ENCODE data around the gene TOP3B.

The TOP3B gene

GRCh38 chr22:21951931-21952465 is 30.6 kb downstream of the TOP3B start:
- peak; percentile 48 for DNase-seq (ENCODE audit: low read depth, low spot score)
- in situ Hi-C loops (cut with HindIII; ENCODE audit: low sequenced_read_pairs) = no loop called here
- TF ChIP-seq, protein P1, sequence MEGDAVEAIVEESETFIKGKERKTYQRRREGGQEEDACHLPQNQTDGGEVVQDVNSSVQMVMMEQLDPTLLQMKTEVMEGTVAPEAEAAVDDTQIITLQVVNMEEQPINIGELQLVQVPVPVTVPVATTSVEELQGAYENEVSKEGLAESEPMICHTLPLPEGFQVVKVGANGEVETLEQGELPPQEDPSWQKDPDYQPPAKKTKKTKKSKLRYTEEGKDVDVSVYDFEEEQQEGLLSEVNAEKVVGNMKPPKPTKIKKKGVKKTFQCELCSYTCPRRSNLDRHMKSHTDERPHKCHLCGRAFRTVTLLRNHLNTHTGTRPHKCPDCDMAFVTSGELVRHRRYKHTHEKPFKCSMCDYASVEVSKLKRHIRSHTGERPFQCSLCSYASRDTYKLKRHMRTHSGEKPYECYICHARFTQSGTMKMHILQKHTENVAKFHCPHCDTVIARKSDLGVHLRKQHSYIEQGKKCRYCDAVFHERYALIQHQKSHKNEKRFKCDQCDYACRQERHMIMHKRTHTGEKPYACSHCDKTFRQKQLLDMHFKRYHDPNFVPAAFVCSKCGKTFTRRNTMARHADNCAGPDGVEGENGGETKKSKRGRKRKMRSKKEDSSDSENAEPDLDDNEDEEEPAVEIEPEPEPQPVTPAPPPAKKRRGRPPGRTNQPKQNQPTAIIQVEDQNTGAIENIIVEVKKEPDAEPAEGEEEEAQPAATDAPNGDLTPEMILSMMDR (IDR thresholded peaks at IDR 0.05; ENCODE audit: low read depth, low read length) = no peak
- peak overlapping the region; percentile 75 for H3K4me3 ChIP-seq (ENCODE audit: low read depth, low read length)

DNA sequence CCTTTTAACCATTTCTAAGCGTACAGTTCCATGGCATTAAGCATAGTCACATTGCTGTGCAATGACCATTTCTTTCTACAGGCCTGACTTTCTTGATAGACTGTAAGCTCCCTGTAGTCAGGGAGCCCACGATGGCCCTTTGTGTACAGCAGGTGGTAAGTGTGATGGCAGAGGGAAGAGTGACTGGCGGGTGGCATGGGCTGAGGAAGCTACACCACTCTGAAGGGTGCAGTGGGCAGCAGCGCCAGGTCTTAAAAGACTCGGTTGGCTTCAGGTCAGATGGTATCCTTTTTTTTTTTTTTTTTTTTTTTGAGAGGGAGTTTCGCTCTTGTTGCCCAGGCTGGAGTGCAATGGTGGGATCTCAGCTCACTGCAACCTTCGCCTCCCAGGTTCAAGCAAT is 31.5 kb downstream of the TOP3B start:
- TF ChIP-seq, protein P1 (IDR thresholded peaks at IDR 0.05; ENCODE audit: low read depth, low read length) = no peak
- DNase-seq (ENCODE audit: low read depth, low spot score) = no peak
- in situ Hi-C loops (cut with HindIII; ENCODE audit: low sequenced_read_pairs) = no loop called here
- H3K4me3 ChIP-seq (ENCODE audit: low read depth, low read length) = no peak overlapping the region

DNA sequence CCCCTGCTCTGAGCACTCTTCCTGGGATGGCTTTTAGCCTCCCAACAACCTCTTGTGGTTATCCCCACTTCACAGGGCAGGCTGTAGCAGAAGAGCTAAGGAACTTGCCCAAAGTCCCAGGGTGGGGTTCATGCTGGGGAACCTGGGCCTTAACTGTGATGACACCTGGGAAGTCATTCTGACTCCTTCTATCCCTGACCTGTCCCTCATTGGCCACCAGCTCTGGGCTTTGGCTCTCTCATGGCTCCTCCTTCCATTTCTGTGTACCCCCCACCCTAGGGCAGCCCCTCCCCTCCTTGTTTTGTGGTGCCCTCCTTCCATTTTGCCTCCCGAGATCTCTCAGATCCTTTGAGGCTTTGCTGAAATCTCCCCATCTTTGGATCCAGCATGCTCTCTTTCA is 32.6 kb downstream of the TOP3B start:
- DNase-seq (ENCODE audit: low read depth, low spot score) = no peak
- TF ChIP-seq, protein P1 (IDR thresholded peaks at IDR 0.05; ENCODE audit: low read depth, low read length) = no peak
- in situ Hi-C loops (cut with HindIII; ENCODE audit: low sequenced_read_pairs) = loop anchor here (25.0 kb wide), 1 partner anchor 238 kb away; no protein-coding TSS in a partner anchor
- no peak overlapping the region for H3K4me3 ChIP-seq (ENCODE audit: low read depth, low read length)

DNA sequence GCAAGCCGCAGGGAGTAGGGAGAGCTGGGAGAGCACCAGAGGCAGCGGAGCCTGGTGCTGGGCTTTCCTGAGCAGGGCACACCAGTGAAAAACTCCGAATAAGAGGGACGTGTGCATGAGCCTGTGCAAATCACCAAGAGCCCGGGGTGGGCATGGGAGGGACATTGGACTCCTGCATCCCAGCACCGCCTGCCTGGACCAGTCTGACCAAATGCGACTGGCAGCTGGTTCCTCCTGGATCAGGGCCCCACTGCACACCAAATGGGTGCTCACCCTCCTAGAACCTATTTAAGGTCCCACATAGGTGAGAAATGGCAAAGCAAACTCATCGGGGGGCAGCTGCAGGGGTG is 33.0 kb downstream of the TOP3B start:
- no peak for DNase-seq (ENCODE audit: low read depth, low spot score)
- in situ Hi-C loops (cut with HindIII; ENCODE audit: low sequenced_read_pairs) = loop anchor here (25.0 kb wide), 1 partner anchor 237 kb away; no protein-coding TSS in a partner anchor
- no peak overlapping the region for H3K4me3 ChIP-seq (ENCODE audit: low read depth, low read length)
- TF ChIP-seq, protein P1 (IDR thresholded peaks at IDR 0.05; ENCODE audit: low read depth, low read length) = no peak

GRCh38 chr22:21948824-21949568 is 33.6 kb downstream of the TOP3B start:
- TF ChIP-seq, protein P1 (IDR thresholded peaks at IDR 0.05; ENCODE audit: low read depth, low read length) = no peak
- no peak overlapping the region for H3K4me3 ChIP-seq (ENCODE audit: low read depth, low read length)
- in situ Hi-C loops (cut with HindIII; ENCODE audit: low sequenced_read_pairs) = loop anchor here (25.0 kb wide), 1 partner anchor 237 kb away; no protein-coding TSS in a partner anchor
- DNase-seq (ENCODE audit: low read depth, low spot score) = no peak

GRCh38 chr22:21948390-21948789 is 34.2 kb downstream of the TOP3B start:
- no peak overlapping the region for H3K4me3 ChIP-seq (ENCODE audit: low read depth, low read length)
- in situ Hi-C loops (cut with HindIII; ENCODE audit: low sequenced_read_pairs) = loop anchor here (25.0 kb wide), 1 partner anchor 236 kb away; no protein-coding TSS in a partner anchor
- TF ChIP-seq, protein P1 (IDR thresholded peaks at IDR 0.05; ENCODE audit: low read depth, low read length) = no peak
- no peak for DNase-seq (ENCODE audit: low read depth, low spot score)
